Testis (tissue), 2 donors: ENCODE data around the gene CADM1.

ENCODE experiments used
- CTCF ChIP-seq, 3 experiments: fragments of 450-650 bp in 2 of 3; fragments of 200-600 bp in 1 of 3; sonication (generic) in 1 of 3; IDR thresholded peaks; one replicate each; pipeline ENCODE4 v1.5.1; 2016 to 2019; ENCODE audit warnings: antibody characterized with exemption in 3 of 3, mild to moderate bottlenecking in 2 of 3, moderate library complexity in 1 of 3
- POLR2A ChIP-seq: fragments of 450-650 bp; IDR thresholded peaks from one replicate; pipeline ENCODE4 v1.6.1; 2017; ENCODE audit warnings: antibody characterized with exemption, mild to moderate bottlenecking, moderate library complexity

- no peak for TF ChIP-seq POLR2A
- no peak for TF ChIP-seq CTCF (IDR thresholded peaks at IDR 0.05)
Measured at GRCh38 chr11:115168229-115168671, 336.0 kb downstream of the CADM1 start.
